Spleen (tissue), 11 donors: ENCODE data around the gene TERT. TPM values are rescaled to one million over a fixed set of nuclear protein-coding genes. Genes with fewer than 3 reads are reported as not detected.

Source experiments
- DNase-seq: peaks from one replicate; pipeline ENCODE4 v3.0.0-alpha.2; 2020
- H3K27ac ChIP-seq, 8 donors: fragments of 200-600 bp; sonication (generic) in 7 of 8; 1 replicate in 4 of 8; 2 replicates in 4 of 8; pipeline versions ENCODE4 v1.5.0 to v1.8.0; 2016 to 2021; ENCODE audit warnings: inconsistent platforms in 4 of 8, mild to moderate bottlenecking in 4 of 8, moderate library complexity in 1 of 8
- H3K27me3 ChIP-seq, 7 donors: fragments of 200-600 bp; sonication (generic) in 6 of 7; replicated peaks in 1 of 7; 1 replicate in 4 of 7; 2 replicates in 3 of 7; pipeline versions ENCODE4 v1.5.0 to v1.8.0; 2016 to 2021; ENCODE audit warnings: inconsistent platforms in 3 of 7, mild to moderate bottlenecking in 1 of 7
- H3K36me3 ChIP-seq, 6 donors: fragments of 200-600 bp; sonication (generic) in 5 of 6; 1 replicate in 4 of 6; 2 replicates in 2 of 6; pipeline versions ENCODE4 v1.5.0 to v1.8.0; 2016 to 2021; ENCODE audit warnings: inconsistent platforms in 2 of 6
- H3K4me1 ChIP-seq, 6 donors: fragments of 200-600 bp; sonication (generic) in 5 of 6; 1 replicate in 3 of 6; 2 replicates in 3 of 6; pipeline versions ENCODE4 v1.5.0 to v1.8.0; 2016 to 2021; ENCODE audit warnings: inconsistent platforms in 3 of 6
- H3K4me3 ChIP-seq, 8 donors: fragments of 200-600 bp; sonication (generic) in 7 of 8; 1 replicate in 4 of 8; 2 replicates in 4 of 8; pipeline versions ENCODE4 v1.5.0 to v1.8.0; 2016 to 2021; ENCODE audit warnings: inconsistent platforms in 4 of 8, mild to moderate bottlenecking in 4 of 8, moderate library complexity in 2 of 8
- H3K9me3 ChIP-seq, 8 donors: fragments of 200-600 bp; sonication (generic) in 7 of 8; 1 replicate in 4 of 8; 2 replicates in 4 of 8; pipeline versions ENCODE4 v1.5.0 to v1.8.0; 2016 to 2021; ENCODE audit warnings: inconsistent platforms in 4 of 8
- POLR2A ChIP-seq, 3 donors: fragments of 450-650 bp; IDR thresholded peaks; one replicate each; pipeline ENCODE4 v1.5.1; 2017; ENCODE audit warnings: antibody characterized with exemption in 3 of 3, mild to moderate bottlenecking in 1 of 3
- POLR2AphosphoS5 ChIP-seq, 3 donors: sonication (generic); formaldehyde crosslinking; IDR thresholded peaks; one replicate each; pipeline ENCODE4 v1.5.1; 2017; ENCODE audit warnings: antibody characterized with exemption in 3 of 3
- whole genome bisulfite sequencing, 5 donors: extraction: QIAGEN DNeasy Blood & Tissue Kit in 3 of 5; methylation state at CpG; one replicate each; pipeline versions ENCODE4 v1.1.5 to v1.1.7; 2013 to 2018; 5-methylcytosine and 5-hydroxymethylcytosine counted together
- intact Hi-C: fragments of 100-400 bp; cut with DNase I; formaldehyde crosslinking; loops from one replicate; pipeline ENCODE4 v1.15.0; 2023; ENCODE audit warnings: low total_unique reads
- polyA plus RNA-seq, 3 donors: library from polyadenylated mRNA; stranded (reverse); fragments of 200-250 nt; gene quantifications; one replicate each; pipeline ENCODE4 v1.2.1, GENCODE V29; 2013
- total RNA-seq, 7 donors: library from RNA; depleted of rRNA in 3 of 7; stranded (reverse); fragments of >200 nt in 3 of 7; fragmentation: NEBNext Ultra II Directional in 4 of 7; extraction: Animal tissue kit (Norgen Biotek cat#: 25700) in 4 of 7; gene quantifications; one replicate each; pipeline versions ENCODE4 v1.1.0 to v1.2.1, GENCODE V29; 2016 to 2021
- TF ChIP-seq, protein P1 (sequence below), 11 experiments: fragments of 200-600 bp in 7 of 11; fragments of 450-650 bp in 4 of 11; sonication (generic) in 4 of 11; IDR thresholded peaks in 8 of 11; conservative IDR thresholded peaks in 3 of 11; 1 replicate in 7 of 11; 2 replicates in 4 of 11; pipeline versions ENCODE4 v1.4.0 to v1.8.0; 2016 to 2021; ENCODE audit warnings: antibody characterized with exemption in 11 of 11, inconsistent platforms in 4 of 11, mild to moderate bottlenecking in 1 of 11
- donor health status: healthy with polysubstance abuse.
- donor health status: DM: no; HTN: no; CAD: no; lungs with moderate emphysema.
- donor health status: DM: no; HTN: no; CAD: no.
- donor health status: Bipolar disorder and iron deficiency.
- donor health status: healthy.
- donor health status: DM: no; HTN: no; CAD: no.
- donor health status: DM: yes; HTN: yes; CAD: no.

TERT gene
- total and polyA plus RNA-seq, 10 donors: 0.09 to 5.3 (median 0.40) TPM; not detected in 2

DNA sequence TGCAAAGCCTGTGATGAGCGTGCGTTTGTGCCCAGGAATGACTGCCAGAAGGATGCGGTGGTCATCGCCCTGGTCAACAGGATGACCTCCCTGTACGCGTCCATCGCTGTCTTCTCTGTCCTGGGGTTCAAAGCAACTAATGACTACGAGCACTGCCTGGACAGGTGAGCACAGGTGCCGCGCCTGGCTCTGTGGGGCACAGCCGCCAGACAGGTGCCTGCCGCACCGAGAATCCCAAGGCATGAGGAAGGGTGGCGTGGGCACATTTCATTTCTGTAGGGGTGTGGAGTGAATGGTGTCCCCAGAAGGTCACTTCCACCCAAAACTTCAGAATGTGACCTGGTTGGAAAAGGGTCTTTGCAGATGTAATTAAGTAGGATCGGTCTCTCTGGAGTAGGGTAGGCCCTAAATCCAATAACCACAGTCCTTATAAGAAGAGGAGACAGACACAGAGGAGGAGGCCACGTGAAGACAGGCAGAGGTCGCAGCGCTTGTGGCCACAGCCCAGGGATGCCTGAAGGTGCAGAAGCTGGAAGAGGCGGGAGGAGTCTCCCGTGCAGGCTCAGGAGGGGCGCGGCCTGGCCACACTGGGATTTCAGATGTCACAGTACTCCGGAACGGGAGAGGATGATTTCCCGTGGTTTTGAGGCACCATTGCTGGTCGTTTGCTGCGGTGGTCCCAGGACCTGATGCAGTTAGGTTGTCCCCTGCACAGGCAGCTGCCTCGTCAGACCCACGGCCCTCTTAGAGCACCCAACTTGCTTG is 54.2 kb downstream of the TERT start:
- no peaks in the 10 kb centered on the region for H3K4me1 ChIP-seq
- TF ChIP-seq, protein P1, sequence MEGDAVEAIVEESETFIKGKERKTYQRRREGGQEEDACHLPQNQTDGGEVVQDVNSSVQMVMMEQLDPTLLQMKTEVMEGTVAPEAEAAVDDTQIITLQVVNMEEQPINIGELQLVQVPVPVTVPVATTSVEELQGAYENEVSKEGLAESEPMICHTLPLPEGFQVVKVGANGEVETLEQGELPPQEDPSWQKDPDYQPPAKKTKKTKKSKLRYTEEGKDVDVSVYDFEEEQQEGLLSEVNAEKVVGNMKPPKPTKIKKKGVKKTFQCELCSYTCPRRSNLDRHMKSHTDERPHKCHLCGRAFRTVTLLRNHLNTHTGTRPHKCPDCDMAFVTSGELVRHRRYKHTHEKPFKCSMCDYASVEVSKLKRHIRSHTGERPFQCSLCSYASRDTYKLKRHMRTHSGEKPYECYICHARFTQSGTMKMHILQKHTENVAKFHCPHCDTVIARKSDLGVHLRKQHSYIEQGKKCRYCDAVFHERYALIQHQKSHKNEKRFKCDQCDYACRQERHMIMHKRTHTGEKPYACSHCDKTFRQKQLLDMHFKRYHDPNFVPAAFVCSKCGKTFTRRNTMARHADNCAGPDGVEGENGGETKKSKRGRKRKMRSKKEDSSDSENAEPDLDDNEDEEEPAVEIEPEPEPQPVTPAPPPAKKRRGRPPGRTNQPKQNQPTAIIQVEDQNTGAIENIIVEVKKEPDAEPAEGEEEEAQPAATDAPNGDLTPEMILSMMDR (IDR thresholded peaks at IDR 0.05 in 8 of 11, conservative IDR thresholded peaks at IDR 0.05 in 3 of 11): no peak
- TF ChIP-seq POLR2AphosphoS5 (IDR thresholded peaks at IDR 0.05) (no peak), POLR2A (IDR thresholded peaks at IDR 0.05) (no peak)
- intact Hi-C loops: no loop called here
- 85 to 91% (median 86%) methylated on average over 26 to 29 of the region's 29 CpGs for WGBS, 5 donors
- H3K9me3 ChIP-seq: peaks cover 0 to 14% (median 12%) of the 10 kb centered on the region in 8 donors
- H3K27me3 ChIP-seq: peaks cover 0 to 35% (median 15%) of the 10 kb centered on the region in 7 donors
- no peak overlapping the region for H3K4me3 ChIP-seq
- DNase-seq: no peak
- H3K27ac ChIP-seq: no peak overlapping the region
- no peaks in the 10 kb centered on the region for H3K36me3 ChIP-seq

DNA sequence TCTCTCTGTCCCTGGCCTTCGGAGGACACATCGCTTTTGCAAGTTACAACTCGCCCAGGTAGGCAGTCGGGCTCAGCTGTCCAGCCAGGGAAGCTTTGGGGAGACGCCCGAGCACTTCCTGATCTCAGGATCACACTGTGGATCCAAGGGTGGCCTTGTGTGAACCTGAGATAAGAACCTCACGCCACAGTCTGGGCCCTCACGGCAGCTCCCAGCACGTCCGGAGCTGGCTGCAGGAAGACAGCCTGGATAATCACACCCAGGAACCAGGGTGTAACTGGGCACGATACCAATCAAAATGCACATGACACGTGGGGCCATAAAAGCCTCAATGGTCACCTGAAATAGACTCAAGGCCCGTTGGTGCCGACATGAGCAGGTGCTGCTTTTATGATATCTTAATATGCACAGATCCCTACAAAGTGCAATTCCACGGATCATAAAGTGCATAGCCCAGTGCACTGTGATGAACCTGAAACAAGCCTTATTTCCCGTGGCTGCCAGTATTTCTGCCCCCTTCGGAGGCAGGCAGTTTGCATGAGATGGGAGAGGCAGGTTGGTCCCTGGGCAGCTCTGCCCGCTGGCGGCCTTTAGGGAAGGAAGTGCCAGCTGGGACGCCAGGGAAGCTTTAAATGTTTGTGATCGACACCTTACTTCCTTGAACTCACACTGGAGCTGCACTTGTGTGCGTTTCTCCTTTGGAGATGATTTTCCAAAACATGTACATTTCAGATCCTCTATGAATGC is 55.2 kb downstream of the TERT start:
- Histone ChIP-seq H3K4me1 (no peaks in the 10 kb centered on the region), H3K27me3 (peaks cover 0 to 26% (median 5%) of the 10 kb centered on the region in 7 donors), H3K4me3 (no peak overlapping the region), H3K9me3 (peaks cover 0 to 24% (median 22%) of the 10 kb centered on the region in 8 donors), H3K36me3 (no peaks in the 10 kb centered on the region), H3K27ac (no peak overlapping the region)
- WGBS, 5 donors: 58 to 68% (median 65%) methylated on average over 16 to 22 of the region's 22 CpGs
- intact Hi-C loops: no loop called here
- TF ChIP-seq, protein P1 (IDR thresholded peaks at IDR 0.05 in 8 of 11, conservative IDR thresholded peaks at IDR 0.05 in 3 of 11): no peak
- no peak for TF ChIP-seq POLR2A (IDR thresholded peaks at IDR 0.05)
- no peak for TF ChIP-seq POLR2AphosphoS5 (IDR thresholded peaks at IDR 0.05)
- DNase-seq: no peak

- TF ChIP-seq, protein P1 (IDR thresholded peaks at IDR 0.05 in 8 of 11, conservative IDR thresholded peaks at IDR 0.05 in 3 of 11): no peak
- no peak for TF ChIP-seq POLR2A (IDR thresholded peaks at IDR 0.05)
- TF ChIP-seq POLR2AphosphoS5 (IDR thresholded peaks at IDR 0.05): no peak
- Histone ChIP-seq H3K4me3 (no peak overlapping the region), H3K36me3 (no peaks in the 10 kb centered on the region), H3K4me1 (no peaks in the 10 kb centered on the region), H3K27ac (no peak overlapping the region), H3K27me3 (peaks cover 0 to 30% (median 0%) of the 10 kb centered on the region in 7 donors), H3K9me3 (peaks cover 0 to 30% (median 23%) of the 10 kb centered on the region in 8 donors)
- WGBS, 5 donors: 89 to 100% (median 95%) methylated on average over 1 of the region's 1 CpG
- DNase-seq: no peak
- intact Hi-C loops: no loop called here
Observed at GRCh38 chr5:1235838-1236237, 59.0 kb downstream of the TERT start.

- 77 to 83% (median 81%) methylated on average over 8 of the region's 8 CpGs for WGBS, 5 donors
- no peaks in the 10 kb centered on the region for H3K36me3 ChIP-seq
- intact Hi-C loops: no loop called here
Observed at GRCh38 chr5:1235379-1235778, 59.5 kb downstream of the TERT start.

More at GRCh38 chr5:1235379-1235778, 59.5 kb downstream of the TERT start:
- no peaks in the 10 kb centered on the region for H3K4me1 ChIP-seq
- no peak for DNase-seq
- peaks cover 0 to 34% (median 0%) of the 10 kb centered on the region in 7 donors for H3K27me3 ChIP-seq
- peaks cover 0 to 30% (median 23%) of the 10 kb centered on the region in 8 donors for H3K9me3 ChIP-seq
- H3K27ac ChIP-seq: no peak overlapping the region
- H3K4me3 ChIP-seq: no peak overlapping the region
- TF ChIP-seq POLR2AphosphoS5 (IDR thresholded peaks at IDR 0.05) (no peak), POLR2A (IDR thresholded peaks at IDR 0.05) (no peak)
- TF ChIP-seq, protein P1 (IDR thresholded peaks at IDR 0.05 in 8 of 11, conservative IDR thresholded peaks at IDR 0.05 in 3 of 11): no peak
